SKM-1 treated with dmso at 0.1 percent for 144 hours (cell line): ENCODE data around the gene KRT38.
"Not testable (repeated sequence)": the region's sequence is repeated elsewhere in the genome, so short reads cannot be mapped to it uniquely, and the experiment has no call there.

Source experiments
- DNase-seq: peaks from one replicate; lab custom pipeline; 2025; ENCODE audit not compliant: unreplicated experiment; lab: John Stamatoyannopoulos, UW

Gene KRT38

DNA sequence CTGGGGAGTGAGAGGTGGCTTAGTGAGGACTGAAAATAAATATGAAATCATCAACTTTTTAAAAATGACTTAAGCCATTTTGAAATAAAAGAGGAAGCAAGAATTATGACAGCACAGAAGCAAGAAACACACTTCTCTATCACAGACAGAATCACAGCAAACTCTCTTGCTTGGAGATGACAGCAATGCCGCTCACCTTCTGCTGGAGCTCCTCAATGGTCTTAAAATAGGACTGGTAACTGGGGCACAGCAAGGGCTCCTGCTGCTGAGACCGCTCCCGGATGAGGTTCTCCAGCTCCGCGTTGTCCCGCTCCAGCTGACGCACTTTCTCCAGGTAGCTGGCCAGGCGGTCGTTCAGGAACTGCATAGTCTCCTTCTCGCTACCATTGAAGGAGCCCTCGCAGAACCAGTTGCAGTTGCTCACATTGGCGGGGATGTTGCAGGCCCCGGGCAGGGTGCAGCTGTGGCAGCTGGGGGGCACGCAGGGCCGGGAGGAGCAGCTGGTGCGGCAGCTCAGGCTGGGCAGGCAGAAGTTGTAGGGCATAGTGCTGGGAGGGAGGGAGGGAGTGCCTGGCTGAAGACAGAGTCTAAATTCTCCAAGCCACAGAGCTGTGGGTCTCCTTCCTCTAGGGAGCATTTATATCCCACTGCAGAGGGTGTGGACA, 43.7 kb downstream of the KRT38 start, which contains the start of gene KRT31:
Gene KRT31 (minus strand): TSS at position 613 of the 665 bp plus-strand sequence. CDS start 69 bp downstream, at position 544.
- DNase-seq: no peak

DNA sequence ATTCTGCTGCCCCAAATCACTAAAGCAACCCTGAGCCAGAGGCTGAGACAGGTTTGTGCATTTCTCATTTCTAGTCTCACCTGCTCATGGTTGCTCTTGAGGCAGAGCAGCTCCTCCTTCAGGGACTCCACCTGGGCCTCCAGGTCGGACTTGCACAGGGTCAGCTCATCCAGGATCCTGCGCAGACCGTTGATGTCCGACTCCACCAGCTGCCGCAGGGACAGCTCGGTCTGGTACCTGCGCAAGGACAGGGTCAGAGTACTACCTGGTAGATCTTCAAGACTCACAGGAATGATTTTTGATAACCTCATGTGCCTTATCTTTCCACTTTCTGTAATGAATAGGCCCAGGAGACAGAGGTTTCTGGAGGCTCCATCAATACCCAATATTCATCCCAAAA, 44.4 kb downstream of the KRT38 start:
- DNase-seq: no peak

DNA sequence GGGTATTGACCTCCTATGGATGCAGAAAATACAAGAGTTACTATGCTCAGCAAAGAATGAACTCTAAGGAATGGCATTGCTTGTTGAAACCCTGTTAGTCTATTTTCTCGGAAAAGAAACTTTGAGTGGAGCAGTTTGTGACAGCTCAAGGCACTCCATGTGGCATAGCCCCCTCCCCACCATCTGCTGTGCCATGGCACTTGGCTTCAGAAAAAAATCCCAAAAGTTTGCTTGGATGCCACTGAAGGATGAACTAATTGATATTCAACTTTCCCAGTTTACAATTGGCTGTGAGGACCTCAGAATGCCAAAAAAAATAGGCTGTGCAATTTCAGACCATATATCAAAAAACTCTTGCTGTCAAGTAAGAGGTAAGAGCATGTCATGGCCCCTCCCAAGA, 45.2 kb downstream of the KRT38 start:
- DNase-seq: no peak

DNA sequence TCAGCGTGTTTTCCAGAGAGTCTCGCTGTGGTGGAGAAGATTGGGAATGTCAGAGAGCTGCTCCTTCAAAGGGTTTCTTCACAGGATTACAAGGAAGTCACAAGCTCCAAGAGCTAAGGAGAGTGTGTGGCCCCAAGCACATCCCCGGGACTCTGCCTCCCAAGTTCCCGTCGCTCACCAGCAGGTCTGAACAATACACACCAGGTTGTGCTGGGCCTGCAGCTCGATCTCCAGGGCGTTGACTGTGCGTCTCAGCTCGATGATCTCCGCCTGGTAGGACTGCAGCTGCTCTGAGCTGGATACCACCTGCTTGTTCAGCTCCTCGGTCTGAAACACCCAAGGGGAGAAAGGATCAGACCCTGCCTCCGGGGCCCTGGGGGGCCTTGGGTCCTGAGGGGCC, 45.7 kb downstream of the KRT38 start:
- not testable (repeated sequence) for DNase-seq

DNA sequence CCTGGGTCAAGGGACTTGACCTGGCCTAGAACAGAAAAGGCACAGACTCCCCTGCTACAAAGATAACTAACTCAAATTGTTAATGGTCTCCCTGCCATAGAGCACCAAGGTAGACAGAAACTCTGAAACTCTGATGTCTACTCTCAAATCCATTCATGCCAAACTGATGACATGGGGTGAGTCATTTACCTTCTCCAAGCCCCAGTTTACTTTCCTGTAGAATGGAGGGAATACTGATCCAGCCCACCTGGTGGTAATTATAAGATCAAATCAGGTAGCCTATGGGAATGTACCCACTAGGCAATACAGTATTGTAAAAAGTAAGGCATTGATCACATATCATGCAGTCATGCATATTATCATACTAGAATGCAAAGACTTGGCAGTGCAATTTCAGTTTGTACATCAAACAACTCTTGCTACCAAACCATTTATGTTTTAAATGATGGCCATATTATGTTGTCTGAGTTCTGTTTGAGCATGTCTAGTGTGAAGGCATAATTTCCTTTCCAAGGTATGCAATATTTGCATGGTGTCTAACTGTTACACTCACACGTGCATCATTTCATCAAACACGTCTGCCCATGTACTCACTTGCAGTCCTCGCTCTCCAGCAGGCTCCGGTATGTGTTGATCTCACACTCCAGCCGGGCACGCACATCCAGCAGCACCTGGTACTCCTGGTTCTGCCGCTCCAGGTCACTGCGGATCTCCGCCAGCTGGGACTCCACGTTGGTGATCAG, 46.4 kb downstream of the KRT38 start:
- DNase-seq: no peak

DNA sequence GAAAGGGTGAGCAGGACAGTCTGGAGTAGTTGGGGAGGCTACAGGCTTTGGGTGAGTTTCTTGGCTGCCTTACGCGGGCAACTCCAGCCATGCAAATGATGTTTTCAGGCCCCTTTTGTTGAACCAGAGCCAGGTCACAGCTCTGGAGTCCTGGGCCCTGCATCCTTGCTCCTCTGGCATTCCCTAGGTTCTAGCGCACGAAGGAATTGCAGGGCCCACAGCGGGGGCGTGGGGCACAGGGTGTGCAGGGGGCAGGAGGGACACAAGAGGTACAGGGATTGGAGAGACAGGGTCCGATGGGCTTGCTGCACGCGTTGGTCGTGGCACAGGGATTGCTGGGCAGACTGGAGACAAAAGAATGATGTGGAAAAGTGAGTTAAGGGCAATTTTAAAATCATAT, 47.0 kb downstream of the KRT38 start:
- no peak for DNase-seq

DNA sequence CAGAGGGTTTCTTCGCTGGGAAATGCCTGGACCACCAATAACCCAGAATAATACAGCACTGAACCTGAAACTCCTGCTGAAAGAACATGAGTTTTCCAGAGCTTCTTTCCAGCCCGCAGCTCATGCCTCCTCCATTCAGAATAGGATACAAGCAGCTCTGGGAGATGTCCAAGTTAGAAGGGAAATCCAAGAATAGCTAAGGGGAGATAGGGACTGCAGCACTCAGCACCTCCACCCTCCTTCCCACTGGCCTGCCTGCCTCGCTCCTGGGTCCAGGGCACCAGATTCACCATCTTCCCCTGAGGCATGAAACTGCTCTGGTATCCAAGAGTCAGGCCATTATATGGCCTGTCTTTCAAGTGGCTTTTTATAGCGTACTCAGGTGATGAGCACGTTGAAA, 47.5 kb downstream of the KRT38 start:
- no peak for DNase-seq

DNA sequence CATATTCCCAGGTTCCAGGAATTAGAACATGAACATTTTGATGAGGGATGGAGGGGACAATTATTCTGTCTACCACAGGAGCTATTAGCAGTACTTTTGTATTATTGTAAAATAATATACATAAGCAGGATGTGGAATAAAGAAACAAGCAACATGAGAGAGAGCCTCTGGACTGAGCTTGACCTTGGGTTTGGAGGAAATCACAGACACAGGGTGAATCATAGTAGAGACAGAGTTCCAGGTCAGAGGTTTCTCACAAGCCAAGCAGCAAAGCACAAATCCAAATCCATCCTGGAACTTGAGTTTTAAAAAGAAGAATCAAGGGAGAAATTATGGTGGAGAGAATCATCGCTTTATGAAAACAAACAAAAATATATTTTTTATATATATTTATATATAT, 48.5 kb downstream of the KRT38 start:
- DNase-seq: no peak

DNA sequence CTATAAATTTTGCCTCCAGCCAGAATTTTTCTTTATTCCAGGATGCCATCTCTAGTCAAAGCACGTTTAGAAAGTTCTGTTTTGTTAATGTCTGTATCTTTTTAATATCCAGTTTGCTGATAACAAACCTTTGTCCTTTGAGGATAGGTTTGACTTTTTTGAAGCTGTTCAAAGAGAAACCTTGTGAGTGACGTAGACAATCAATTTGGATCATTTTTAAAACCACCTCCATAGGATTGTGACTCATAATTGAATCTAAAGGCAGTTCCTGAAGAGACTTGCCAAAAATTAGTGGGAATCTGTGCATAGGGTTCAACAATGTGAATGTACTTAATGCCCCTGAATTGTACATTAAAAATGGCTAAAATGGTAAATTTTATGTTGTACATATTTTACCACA, 49.2 kb downstream of the KRT38 start:
- no peak for DNase-seq

DNA sequence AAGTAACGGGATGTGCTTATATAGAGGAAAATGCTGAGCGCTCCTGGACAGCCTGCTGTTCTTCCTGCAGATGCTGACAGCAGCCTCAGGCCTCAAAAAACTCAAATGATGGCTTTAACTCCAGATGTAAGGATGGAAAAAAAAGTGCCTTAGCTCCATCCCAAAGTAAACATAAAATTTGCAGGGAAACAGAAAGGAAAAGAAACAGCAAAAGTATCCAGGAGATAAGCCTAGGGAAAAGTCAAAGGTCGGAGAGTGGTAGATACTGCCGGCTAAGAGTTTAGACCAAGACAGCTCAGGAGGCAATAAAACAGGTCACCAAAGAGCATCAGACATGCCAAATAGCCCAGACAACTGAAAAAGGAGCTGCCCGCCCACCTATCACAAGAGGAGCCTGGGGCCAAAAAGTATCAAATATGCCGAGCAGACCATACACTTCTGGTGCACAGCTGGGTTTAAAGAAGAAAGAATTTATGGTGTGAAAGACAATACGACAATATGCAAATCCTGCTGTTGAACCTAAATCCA, 50.3 kb downstream of the KRT38 start:
- no peak for DNase-seq

DNA sequence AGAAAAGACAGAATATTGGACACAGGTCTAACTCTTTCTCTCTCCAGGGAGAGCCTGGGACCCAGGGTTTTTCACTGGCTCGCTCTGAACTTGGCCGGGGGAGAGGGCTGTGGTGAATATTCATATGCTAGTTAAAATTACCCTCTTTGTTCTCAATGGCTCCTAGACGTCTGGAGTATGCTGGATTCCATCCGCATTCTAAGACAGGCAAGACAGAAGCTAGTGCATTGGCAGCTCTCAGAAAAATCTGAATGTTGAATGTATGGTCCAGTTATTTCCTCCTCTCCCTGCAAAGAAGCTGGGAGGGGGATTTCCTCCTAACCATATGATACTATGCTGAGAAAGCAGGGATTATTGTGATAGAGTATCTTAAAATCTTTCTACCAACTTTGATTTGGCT, 53.1 kb downstream of the KRT38 start:
- no peak for DNase-seq

DNA sequence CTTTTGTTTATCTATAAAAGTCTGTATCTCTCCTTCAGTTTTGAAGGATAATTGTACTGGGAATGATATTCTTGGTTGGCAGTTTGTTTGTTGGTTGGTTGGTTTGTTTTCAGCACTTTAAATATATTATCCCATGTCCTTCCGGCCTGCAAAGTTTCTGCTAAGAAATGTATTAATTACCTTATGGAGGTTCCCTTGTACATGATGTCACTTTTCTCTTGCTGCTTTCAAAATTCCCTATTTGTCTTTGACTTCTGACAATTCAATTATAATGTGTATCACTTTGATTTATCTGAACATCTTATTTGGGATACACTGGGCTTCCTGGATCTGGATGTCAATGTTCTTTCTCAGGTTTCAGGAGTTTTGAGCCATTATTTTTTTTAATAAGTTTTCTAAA, 54.6 kb downstream of the KRT38 start:
- DNase-seq: no peak
